Frontal cortex (tissue), 4 donors: ENCODE measurements around the gene RNF166. TPM values are rescaled to one million over a fixed set of nuclear protein-coding genes. Genes with fewer than 3 reads are reported as not detected.

ENCODE experiments used
- DNase-seq, 2 donors: peaks; one replicate each; pipeline ENCODE4 v3.0.0; 2012; ENCODE audit warnings: low spot score in 2 of 2
- FAIRE-seq: peaks from 2 replicates; lab custom pipeline; 2012; peaks lifted over from hg19 to GRCh38; lab: Jason Lieb, UNC
- total RNA-seq: library from RNA; depleted of rRNA; stranded (reverse); fragments of >200 nt; gene quantifications from one replicate; pipeline ENCODE4 v1.2.3, GENCODE V29; 2014
- donor health status: control.
- donor health status: control.
- donor health status: control.

The RNF166 gene
- total RNA-seq, 1 donor from 2014 or later, result 10.2 TPM

- DNase-seq (no peak), FAIRE-seq (no peak)
Measured at GRCh38 chr16:88658714-88659113, 47.5 kb downstream of the RNF166 start.

- FAIRE-seq (no peak), DNase-seq (no peak)
Measured at GRCh38 chr16:88657371-88657770, 48.8 kb downstream of the RNF166 start.

DNA sequence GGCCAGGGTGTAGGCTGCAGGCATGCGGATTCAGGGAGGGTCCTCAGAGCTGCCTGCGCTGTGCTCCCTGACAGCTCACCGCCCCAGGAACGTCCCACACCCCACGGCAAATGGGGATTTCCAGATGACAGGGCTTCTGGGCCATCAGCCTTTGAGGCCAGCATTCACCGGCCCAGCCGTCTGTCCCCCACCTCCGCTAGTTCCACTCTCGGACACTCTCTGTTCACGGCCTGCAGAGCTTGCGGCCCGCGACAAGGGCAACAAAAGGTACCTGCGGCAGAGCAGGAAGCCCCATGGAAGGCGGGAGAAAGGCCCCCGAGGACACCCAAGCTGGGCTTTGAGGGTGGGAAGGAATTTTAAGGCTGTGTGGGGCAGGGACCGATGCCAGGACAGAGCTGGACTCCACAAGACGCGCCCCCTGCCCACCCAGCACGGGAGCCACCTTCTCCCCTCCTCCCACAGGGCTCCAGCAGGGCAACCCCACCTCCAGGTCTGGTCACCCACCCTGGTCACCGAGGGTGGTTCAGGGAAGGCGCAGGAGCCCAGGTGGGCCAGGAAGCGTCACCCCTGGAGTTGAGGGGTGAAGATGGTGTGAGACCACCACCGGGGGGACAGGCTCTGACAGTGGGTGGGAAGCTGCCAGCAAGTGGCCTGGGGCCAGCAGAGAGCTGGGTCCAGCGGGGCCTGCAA, 49.8 kb downstream of the RNF166 start:
- no peak for FAIRE-seq
- no peak for DNase-seq

- FAIRE-seq (no peak), DNase-seq (no peak)
Measured at GRCh38 chr16:88655733-88656281, 50.4 kb downstream of the RNF166 start.

DNA sequence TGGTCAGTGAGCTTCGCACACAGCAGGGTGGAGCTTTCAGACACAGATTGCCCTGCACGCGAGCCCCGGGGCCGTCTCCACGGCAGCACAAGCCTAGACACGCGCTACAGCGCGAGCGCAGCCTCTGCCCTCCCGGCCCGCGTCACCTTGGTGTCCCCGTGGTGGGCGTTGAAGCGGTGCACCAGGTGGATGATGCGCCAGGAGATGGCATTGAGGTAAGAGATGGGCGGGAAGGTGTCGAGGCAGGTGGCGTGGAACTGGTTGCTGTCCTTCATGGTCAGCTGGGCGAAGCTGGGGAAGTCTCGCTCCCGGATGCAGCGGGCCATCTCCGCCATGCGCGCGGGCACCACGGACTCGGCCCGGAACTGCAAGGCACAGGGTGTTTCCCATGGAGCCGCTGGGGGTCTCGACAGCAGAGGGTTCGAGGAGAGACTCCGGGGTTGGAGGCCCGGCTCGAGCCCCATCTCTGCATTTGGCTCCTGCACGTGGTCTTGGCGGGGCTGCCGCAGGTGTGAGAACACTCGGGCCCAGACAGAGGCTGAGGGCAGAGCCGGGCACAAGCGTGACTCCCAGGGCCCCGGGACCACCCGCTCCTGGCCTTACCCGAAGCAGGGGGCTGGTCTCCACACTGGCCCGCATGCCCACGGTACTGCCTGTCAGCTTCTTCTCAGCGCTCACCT, 51.0 kb downstream of the RNF166 start:
- DNase-seq, result no peak
- FAIRE-seq, result no peak

GRCh38 chr16:88654363-88655052, 51.7 kb downstream of the RNF166 start:
- no peak for FAIRE-seq
- DNase-seq, result no peak

DNA sequence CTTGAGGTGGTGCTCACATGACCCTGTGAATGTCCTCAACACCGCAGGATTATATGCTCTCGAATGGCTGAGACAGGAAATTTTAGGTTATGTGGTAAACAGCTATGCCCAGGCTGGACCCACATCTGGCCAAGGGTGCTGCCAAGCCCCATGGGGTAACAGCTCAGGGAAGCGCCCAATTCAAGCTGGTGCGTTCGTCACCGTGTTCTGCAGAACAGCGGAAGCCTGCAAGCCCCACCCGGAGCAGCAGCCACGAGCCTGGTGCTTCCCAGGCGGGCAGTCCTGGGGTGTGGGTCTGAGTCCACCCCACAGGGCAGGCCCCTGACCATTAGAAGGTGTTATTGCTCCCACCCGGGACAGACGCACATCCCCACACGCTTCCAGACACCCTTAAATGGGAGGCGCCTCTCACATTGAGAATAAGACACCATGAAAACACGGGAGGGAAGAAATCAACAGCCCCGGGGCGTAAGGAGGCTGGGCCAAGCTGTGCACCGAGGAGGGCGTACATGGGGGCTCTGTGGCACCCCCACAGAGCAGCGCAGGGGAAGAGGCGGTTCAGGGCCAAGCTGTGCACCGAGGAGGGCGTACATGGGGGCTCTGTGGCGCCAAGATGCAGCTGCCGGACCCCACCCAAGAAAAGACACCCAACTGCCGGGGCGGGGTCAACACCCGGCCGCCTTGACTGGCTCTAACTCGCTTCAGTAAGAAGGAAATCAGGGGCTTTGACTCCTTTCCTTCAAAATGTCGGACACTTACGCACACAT, 52.4 kb downstream of the RNF166 start:
- no peak for DNase-seq
- FAIRE-seq, result no peak

DNA sequence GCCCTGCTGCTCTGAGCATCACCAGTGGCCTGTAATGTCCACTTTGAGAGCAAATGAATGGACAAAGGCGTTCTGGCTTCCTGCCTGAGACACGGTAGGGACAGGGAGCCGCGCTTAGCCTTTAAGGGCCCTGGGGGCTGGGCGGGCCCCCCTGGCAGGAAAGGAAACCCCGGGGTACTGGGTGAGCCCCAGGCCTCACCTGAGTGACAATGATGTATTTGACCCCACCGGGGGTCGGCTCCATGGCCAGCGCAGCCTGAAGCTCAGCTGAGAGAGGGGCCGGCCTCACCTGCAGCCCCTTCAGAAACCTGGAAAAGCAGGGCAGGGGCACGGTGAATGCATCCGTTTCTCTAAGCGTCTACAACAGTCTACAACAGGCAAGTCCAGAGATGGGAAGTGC, 53.1 kb downstream of the RNF166 start:
- DNase-seq, result no peak
- no peak for FAIRE-seq

GRCh38 chr16:88652762-88653063, 53.5 kb downstream of the RNF166 start:
- no peak for DNase-seq
- FAIRE-seq, result no peak

- FAIRE-seq, result no peak
Measured at GRCh38 chr16:88651989-88652761, 54.0 kb downstream of the RNF166 start.

DNA sequence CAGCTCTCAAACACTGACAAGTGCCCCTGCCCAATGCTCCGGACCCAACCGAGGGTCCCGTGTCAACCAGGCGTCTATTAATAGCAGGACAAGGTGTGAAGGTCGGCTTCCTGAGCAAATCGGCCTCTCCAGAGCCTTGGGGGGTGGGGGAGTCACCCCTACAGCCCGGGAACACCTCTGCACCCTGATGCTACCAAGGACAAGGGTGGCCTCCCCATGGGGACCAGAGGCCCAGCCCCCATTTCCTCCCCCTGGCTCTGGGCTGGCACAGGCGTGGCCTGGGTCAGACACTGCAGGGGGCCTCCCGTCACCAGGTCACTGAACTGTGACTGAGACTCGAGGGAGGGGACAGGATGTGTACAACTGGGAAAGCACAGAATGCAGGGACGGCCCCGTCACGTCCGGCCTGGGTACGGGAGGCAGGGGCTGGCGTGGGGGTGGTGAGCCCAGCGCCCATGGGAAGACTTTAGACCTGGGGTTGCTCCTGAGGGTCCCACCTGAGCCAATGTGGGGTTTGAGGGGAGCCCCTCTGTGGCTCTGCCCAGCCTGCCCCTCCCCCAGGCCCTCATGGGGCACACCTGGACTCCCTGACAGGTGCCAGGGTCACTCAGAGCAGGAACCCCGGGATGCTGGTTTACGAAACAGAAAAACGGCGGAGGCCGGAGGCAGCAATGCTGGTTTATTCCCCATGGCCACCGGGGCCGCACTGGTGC, 54.8 kb downstream of the RNF166 start:
- FAIRE-seq (no peak), DNase-seq (peak in 1 of 2 donors; percentile 75)

More at GRCh38 chr16:88651989-88652761, 54.0 kb downstream of the RNF166 start:
- no peak for DNase-seq

DNA sequence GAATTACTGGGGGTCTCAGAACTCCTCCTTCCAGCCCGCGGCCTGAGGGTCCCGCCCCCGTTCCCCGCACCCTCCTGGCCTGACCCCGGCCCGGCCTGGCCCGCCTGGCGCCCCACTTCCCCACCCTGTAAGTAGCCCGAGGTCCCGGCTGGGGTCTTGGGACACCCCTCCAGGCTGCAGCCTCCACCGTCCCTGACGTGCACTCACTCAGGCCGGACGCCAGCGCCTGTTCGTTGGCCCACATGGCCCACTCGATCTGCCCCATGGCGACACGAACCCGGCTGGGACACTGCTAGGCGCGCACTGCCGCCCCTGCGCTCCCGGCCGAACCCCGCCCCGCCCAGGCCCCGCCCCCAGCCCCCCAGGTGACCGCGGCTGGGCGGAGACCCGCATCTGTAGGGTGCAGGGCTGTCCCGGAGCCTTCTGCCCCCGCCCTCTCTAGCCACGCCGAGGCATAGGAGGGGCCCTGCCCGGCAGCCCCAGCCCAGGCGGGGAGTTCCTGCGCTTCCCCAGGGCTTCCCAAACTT, 55.4 kb downstream of the RNF166 start, which contains the start of gene CYBA:
Gene CYBA, minus strand, starts transcription at position 305 of the 527 bp plus-strand sequence. Its CDS starts 40 bp downstream, at position 265.
- FAIRE-seq (no peak), DNase-seq (peak; percentile 77 to 82)

- DNase-seq, result no peak
Measured at GRCh38 chr16:88649924-88650748, 56.1 kb downstream of the RNF166 start.

DNA sequence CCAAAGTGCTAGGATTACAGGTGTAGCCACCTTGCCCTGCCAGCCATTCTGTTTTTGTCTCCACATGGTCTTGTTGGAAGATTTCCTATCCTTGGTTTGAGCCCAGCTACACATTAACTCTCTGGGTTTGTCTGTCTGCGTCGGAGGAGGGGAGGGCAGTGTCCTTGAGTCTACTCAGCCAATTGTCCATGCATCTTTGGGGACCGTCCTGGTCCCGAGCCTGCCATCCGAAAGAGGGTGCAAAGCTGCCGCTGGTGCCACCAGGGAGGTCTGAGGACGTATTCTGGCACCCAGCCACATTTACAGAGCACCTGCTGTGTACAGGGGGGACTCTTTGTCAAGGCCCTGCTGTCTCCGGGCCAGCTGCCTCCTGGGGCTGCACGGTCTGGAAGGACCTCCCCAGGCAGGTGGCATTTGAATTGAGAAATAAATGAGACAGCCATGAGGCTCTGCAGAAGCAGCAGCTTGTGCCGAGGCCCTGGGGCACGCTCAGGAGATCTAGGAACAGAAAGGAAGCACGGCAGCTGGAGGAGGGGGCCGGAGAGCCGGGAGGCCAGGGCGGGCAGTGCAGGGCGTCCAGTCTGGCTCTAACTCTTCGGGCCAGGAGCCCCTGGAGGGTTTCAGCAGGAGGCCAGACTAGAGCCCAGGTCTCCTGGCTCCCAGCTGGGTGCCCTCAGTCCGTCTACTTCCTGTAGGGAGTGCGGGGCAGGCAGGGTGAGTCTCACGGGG, 56.8 kb downstream of the RNF166 start:
- FAIRE-seq (no peak), DNase-seq (no peak)

More at GRCh38 chr16:88649924-88650748, 56.1 kb downstream of the RNF166 start:
- FAIRE-seq, result no peak

DNA sequence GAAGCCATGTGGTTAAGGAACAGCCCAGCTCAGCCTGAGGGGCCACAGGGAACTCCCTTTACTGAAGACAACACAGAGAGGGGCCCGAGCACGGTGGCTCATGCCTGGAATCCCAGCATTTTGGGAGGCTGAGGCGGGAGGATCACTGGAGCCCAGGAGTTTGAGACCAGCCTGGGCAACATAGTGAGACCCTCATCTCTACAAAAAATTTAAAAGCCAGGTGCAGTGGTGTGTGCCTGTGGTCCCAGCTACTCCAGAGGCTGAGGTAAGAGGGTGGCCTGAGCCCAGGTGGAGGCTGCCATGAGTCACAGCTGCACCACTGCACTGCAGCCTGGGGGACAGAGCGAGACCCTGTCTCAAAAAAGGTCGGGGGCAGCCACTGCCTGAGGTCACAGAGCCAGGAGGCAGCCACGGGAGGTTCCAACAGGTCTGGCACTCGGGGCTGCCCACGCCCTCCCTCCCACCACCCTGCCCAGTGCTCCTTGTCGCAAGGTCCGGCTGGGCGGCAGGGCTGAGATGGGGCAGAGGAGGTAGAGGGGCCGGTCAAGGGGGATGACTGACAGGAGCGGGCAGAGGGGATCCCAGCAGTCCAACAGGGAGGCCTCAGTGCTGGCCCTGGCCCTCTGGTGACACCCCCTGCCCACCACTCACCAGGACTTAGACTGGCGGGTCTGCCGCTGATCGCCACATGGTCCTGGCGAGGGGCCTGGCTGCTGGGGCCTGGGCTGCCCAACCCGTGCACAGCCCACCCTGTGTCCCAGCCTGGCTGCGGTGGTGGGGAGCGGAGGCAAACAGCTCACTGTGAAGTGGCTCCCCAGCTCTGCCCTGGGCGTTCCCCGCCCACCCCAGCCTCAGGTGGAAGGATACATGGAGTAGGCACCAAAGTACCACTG, 58.8 kb downstream of the RNF166 start:
- DNase-seq, result no peak
- no peak for FAIRE-seq
